SK-N-SH treated with all-trans-retinoic acid at 6 μM for 48 hours (cell line): ENCODE measurements around the gene TEFM.

Experiments used
- ATAC-seq: fragments of 200-7000 bp; cut with Tn5 transposase; 3 replicates; pipeline ENCODE4 v1.9.1; 2020; ENCODE audit warnings: mild to moderate bottlenecking, moderate library complexity
- ARNTL ChIP-seq: fragments of 450-650 bp; formaldehyde crosslinking; IDR thresholded peaks from 2 replicates; pipeline ENCODE4 v1.5.0; 2020; ENCODE audit warnings: low read depth, mild to moderate bottlenecking, moderate library complexity, borderline replicate concordance
- BACH2 ChIP-seq: fragments of 250-450 bp; sonication (Bioruptor Pico); IDR thresholded peaks from 2 replicates; pipeline ENCODE4 v1.9.0; 2021; ENCODE audit warnings: mild to moderate bottlenecking, borderline replicate concordance
- CREB5 ChIP-seq: fragments of 250-450 bp; sonication (Bioruptor Pico); IDR thresholded peaks from 2 replicates; pipeline ENCODE4 v1.5.1; 2020; ENCODE audit warnings: low read depth, mild to moderate bottlenecking, moderate library complexity
- CSDC2 ChIP-seq: fragments of 250-450 bp; sonication (Bioruptor Pico); IDR thresholded peaks from 2 replicates; pipeline ENCODE4 v1.5.0; 2020; ENCODE audit warnings: mild to moderate bottlenecking, moderate library complexity
- CSRNP3 ChIP-seq: fragments of 250-450 bp; sonication (Bioruptor Pico); IDR thresholded peaks from 2 replicates; pipeline ENCODE4 v1.5.1; 2021; ENCODE audit warnings: mild to moderate bottlenecking, moderate library complexity
- ESRRG ChIP-seq: fragments of 250-450 bp; sonication (Bioruptor Pico); IDR thresholded peaks from 2 replicates; pipeline ENCODE4 v1.6.1; 2021; ENCODE audit warnings: mild to moderate bottlenecking
- ISL1 ChIP-seq: fragments of 250-450 bp; sonication (Bioruptor Pico); IDR thresholded peaks from 2 replicates; pipeline ENCODE4 v2.1.2; 2022; ENCODE audit warnings: mild to moderate bottlenecking, moderate library complexity
- PATZ1 ChIP-seq: fragments of 250-450 bp; sonication (Bioruptor Pico); IDR thresholded peaks from 2 replicates; pipeline ENCODE4 v1.8.0; 2020; ENCODE audit warnings: mild to moderate bottlenecking, moderate library complexity, borderline replicate concordance
- POU6F1 ChIP-seq: fragments of 250-450 bp; sonication (Bioruptor Pico); IDR thresholded peaks from 2 replicates; pipeline ENCODE4 v1.8.0; 2021; ENCODE audit warnings: low read depth, mild to moderate bottlenecking, moderate library complexity, borderline replicate concordance
- PPARA ChIP-seq: fragments of 250-450 bp; sonication (Bioruptor Pico); IDR thresholded peaks from 2 replicates; pipeline ENCODE4 v1.5.0; 2020; ENCODE audit warnings: mild to moderate bottlenecking, borderline replicate concordance
- RARB ChIP-seq: fragments of 250-450 bp; sonication (Bioruptor Pico); IDR thresholded peaks from 2 replicates; pipeline ENCODE4 v1.8.0; 2021; ENCODE audit warnings: mild to moderate bottlenecking, moderate library complexity
- SNAI2 ChIP-seq: fragments of 250-450 bp; sonication (Bioruptor Pico); IDR thresholded peaks from 2 replicates; pipeline ENCODE4 v1.5.0; 2020; ENCODE audit warnings: mild to moderate bottlenecking, moderate library complexity
- TCF4 ChIP-seq: fragments of 250-450 bp; sonication (Bioruptor Pico); IDR thresholded peaks from 2 replicates; pipeline ENCODE4 v1.8.0; 2021; ENCODE audit warnings: mild to moderate bottlenecking, moderate library complexity, borderline replicate concordance
- TOX ChIP-seq: fragments of 250-450 bp; sonication (Bioruptor Pico); IDR thresholded peaks from 2 replicates; pipeline ENCODE4 v1.8.0; 2021; ENCODE audit warnings: mild to moderate bottlenecking, moderate library complexity, borderline replicate concordance
- TSHZ2 ChIP-seq: fragments of 250-450 bp; sonication (Bioruptor Pico); IDR thresholded peaks from 2 replicates; pipeline ENCODE4 v1.5.0; 2020; ENCODE audit warnings: mild to moderate bottlenecking, moderate library complexity
- ZC3H10 ChIP-seq: fragments of 250-450 bp; sonication (Bioruptor Pico); IDR thresholded peaks from 2 replicates; pipeline ENCODE4 v1.5.1; 2021; ENCODE audit warnings: mild to moderate bottlenecking, moderate library complexity
- ZFP3 ChIP-seq: fragments of 250-450 bp; sonication (Bioruptor Pico); IDR thresholded peaks from 2 replicates; pipeline ENCODE4 v1.5.0; 2020; ENCODE audit warnings: mild to moderate bottlenecking, moderate library complexity
- ZFP30 ChIP-seq: fragments of 450-650 bp; formaldehyde crosslinking; IDR thresholded peaks from 2 replicates; pipeline ENCODE4 v1.5.0; 2022; ENCODE audit warnings: mild to moderate bottlenecking, moderate library complexity
- ZNF565 ChIP-seq: fragments of 450-650 bp; formaldehyde crosslinking; conservative IDR thresholded peaks from 2 replicates; pipeline ENCODE4 v1.5.0; 2020; ENCODE audit warnings: low read depth, mild to moderate bottlenecking, moderate library complexity
- ZNF70 ChIP-seq: fragments of 450-650 bp; formaldehyde crosslinking; IDR thresholded peaks from 2 replicates; pipeline ENCODE4 v1.5.0; 2020; ENCODE audit warnings: mild to moderate bottlenecking, moderate library complexity
- ZNF8 ChIP-seq: fragments of 450-650 bp; formaldehyde crosslinking; IDR thresholded peaks from 2 replicates; pipeline ENCODE4 v1.5.0; 2020; ENCODE audit warnings: mild to moderate bottlenecking, moderate library complexity

TEFM gene

GRCh38 chr17:30954046-30954830 is 48.2 kb upstream of the TEFM start (continued):
- TF ChIP-seq PPARA (no peak), CSDC2 (CRISPR knock-in tag) (no peak), RARB (no peak)

- TF ChIP-seq PATZ1 (CRISPR knock-in tag) (no peak), POU6F1 (CRISPR knock-in tag) (no peak), ZNF565 (no peak), TSHZ2 (CRISPR knock-in tag) (no peak), ZC3H10 (no peak), TCF4 (CRISPR knock-in tag) (no peak), ISL1 (no peak), CREB5 (no peak), ZNF70 (CRISPR knock-in tag) (no peak), ARNTL (CRISPR knock-in tag) (no peak), BACH2 (CRISPR knock-in tag) (no peak)
- no peak for ATAC-seq
Measured at GRCh38 chr17:30952638-30953393, 46.8 kb upstream of the TEFM start.

- ATAC-seq = peak; percentile 97
- TF ChIP-seq ZFP30 (no peak), ESRRG (no peak), ZC3H10 (no peak), SNAI2 (CRISPR knock-in tag) (no peak), TOX (CRISPR knock-in tag) (no peak), CSRNP3 (CRISPR knock-in tag) (no peak), PATZ1 (CRISPR knock-in tag) (no peak), CSDC2 (CRISPR knock-in tag) (no peak), ZFP3 (CRISPR knock-in tag) (no peak), ZNF565 (no peak), BACH2 (CRISPR knock-in tag) (no peak), POU6F1 (CRISPR knock-in tag) (no peak), ZNF8 (no peak), CREB5 (no peak), ISL1 (no peak; the same call in 1 of the 2 replicates)
Measured at GRCh38 chr17:30950669-30951399, 44.8 kb upstream of the TEFM start.
